Stimulated activated CD4-positive, alpha-beta T cell treated with anti-CD3 and anti-CD28 coated beads, TNF-alpha, amount 100 ng/mL, for 4 hours (primary cell): ENCODE measurements around the gene KRT74.
A peak's percentile ranks its signal among the peaks of the same experiment; 100 is the strongest.
"Not testable (repeated sequence)": the region's sequence is repeated elsewhere in the genome, so short reads cannot be mapped to it uniquely, and the experiment has no call there.

Source experiments
- DNase-seq, 3 experiments: peaks; one replicate each; pipeline ENCODE4 v3.0.0-alpha.2; 2020; ENCODE audit warnings: low read depth in 3 of 3

Gene KRT74

GRCh38 chr12:52603314-52603713, 29.7 kb upstream of the KRT74 start:
- peak in 1 of 3 experiments; percentile 21 for DNase-seq

- DNase-seq: no peak
Measured at GRCh38 chr12:52602552-52602951, 28.9 kb upstream of the KRT74 start.

- DNase-seq: no peak
Measured at GRCh38 chr12:52601671-52602070, 28.0 kb upstream of the KRT74 start.

GRCh38 chr12:52600941-52601481, 27.4 kb upstream of the KRT74 start, which contains the start of gene KRT72:
KRT72 (minus strand) TSS chr12:52601463; CDS start chr12:52601452, 11 bp downstream.
- DNase-seq: no peak

- no peak for DNase-seq
Measured at GRCh38 chr12:52600475-52600874, 26.8 kb upstream of the KRT74 start.

- no peak for DNase-seq
Measured at GRCh38 chr12:52600071-52600470, 26.4 kb upstream of the KRT74 start.

GRCh38 chr12:52598966-52599365, 25.3 kb upstream of the KRT74 start:
- DNase-seq: no peak

- DNase-seq: not testable (repeated sequence)
Measured at GRCh38 chr12:52594237-52594636, 20.6 kb upstream of the KRT74 start.

- no peak for DNase-seq
Measured at GRCh38 chr12:52591521-52591920, 17.9 kb upstream of the KRT74 start.

- DNase-seq: no peak
Measured at GRCh38 chr12:52590021-52590420, 16.4 kb upstream of the KRT74 start.

GRCh38 chr12:52587563-52587962, 13.9 kb upstream of the KRT74 start:
- DNase-seq: no peak

- DNase-seq: peak in 1 of 3 experiments; percentile 15
Measured at GRCh38 chr12:52585946-52586345, 12.3 kb upstream of the KRT74 start.

GRCh38 chr12:52585066-52585465, 11.4 kb upstream of the KRT74 start:
- DNase-seq: no peak

GRCh38 chr12:52584156-52584682, 10.6 kb upstream of the KRT74 start:
- DNase-seq: no peak

- DNase-seq: peak; percentile 29 to 55 (median 55)
Measured at GRCh38 chr12:52582971-52583456, 9.4 kb upstream of the KRT74 start.

GRCh38 chr12:52582486-52582885, 8.8 kb upstream of the KRT74 start:
- DNase-seq: no peak

- DNase-seq: no peak
Measured at GRCh38 chr12:52581481-52581880, 7.8 kb upstream of the KRT74 start.

GRCh38 chr12:52581066-52581465, 7.4 kb upstream of the KRT74 start:
- DNase-seq: no peak

- DNase-seq: no peak
Measured at GRCh38 chr12:52580496-52580895, 6.9 kb upstream of the KRT74 start.

- DNase-seq: no peak
Measured at GRCh38 chr12:52579468-52580465, 6.1 kb upstream of the KRT74 start.

GRCh38 chr12:52578469-52578868, 4.8 kb upstream of the KRT74 start:
- no peak for DNase-seq

GRCh38 chr12:52577316-52577715, 3.7 kb upstream of the KRT74 start:
- DNase-seq: no peak

- no peak for DNase-seq
Measured at GRCh38 chr12:52575948-52576347, 2.3 kb upstream of the KRT74 start.
